Activated CD4-positive, alpha-beta T cell treated with anti-CD3 and anti-CD28 coated beads, Interleukin-2, Interleukin-4, amounts not matched to agents 100 ng/mL and 50 ng/mL, durations not matched to agents 16 hours and 8 hours (primary cell): Measurements from ENCODE around the gene ADSS2.
"Not testable (repeated sequence)": the region's sequence is repeated elsewhere in the genome, so short reads cannot be mapped to it uniquely, and the experiment has no call there.

ENCODE experiments used
- DNase-seq: peaks from one replicate; pipeline ENCODE4 v3.0.0-alpha.2; 2020; ENCODE audit warnings: low spot score

ADSS2 gene

GRCh38 chr1:244395965-244396364 is 55.7 kb downstream of the ADSS2 start:
- no peak for DNase-seq

DNA sequence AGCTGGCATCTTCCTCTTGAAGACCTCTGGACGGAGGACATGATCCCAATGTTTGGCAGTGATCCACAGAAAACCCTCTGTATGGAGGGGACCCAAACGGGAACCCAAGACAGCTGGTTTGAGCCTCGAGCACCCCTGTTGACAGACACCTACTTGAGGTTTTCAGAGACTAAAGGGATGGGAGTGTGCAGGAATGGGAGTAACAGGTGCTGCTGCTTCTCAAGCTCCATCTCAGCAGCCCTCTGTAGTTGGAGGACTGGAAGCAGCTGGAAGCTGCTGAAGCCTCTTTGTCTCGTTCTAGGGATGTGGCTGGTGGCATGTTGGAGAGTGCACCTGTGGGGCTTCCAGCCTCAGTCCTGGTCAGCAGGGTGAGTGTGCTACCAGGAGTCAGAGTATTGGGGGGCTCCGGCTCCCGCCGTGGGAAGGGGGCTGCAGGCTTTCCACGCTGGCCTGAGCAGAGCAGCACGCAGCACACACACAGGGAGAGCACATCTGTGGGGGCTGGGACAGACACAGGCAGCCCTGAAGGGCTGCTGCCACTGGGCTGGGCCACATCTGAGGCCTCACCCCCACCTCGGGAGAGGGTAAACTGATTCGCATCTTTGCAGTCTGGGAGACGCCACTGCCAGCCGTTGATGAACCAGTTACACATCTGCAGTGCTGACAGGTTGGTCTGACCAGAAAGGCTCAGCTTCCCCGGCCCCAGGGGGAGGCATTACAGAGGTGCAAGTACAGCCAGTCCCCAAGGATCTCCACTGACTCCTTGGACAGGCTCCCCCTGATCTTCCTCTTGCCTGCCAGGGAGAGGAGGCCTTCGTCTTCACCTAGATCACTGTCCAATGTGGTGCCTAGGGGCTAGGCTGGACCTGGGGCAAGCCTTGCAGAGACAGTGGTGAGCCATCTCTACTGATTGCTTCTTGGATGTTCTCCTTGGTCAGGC is 56.6 kb downstream of the ADSS2 start:
- DNase-seq = no peak

- no peak for DNase-seq
These were observed 57.4 kb downstream of the ADSS2 start for GRCh38 chr1:244394346-244394745.

- no peak for DNase-seq
These were observed 58.0 kb downstream of the ADSS2 start for GRCh38 chr1:244393604-244394176.

DNA sequence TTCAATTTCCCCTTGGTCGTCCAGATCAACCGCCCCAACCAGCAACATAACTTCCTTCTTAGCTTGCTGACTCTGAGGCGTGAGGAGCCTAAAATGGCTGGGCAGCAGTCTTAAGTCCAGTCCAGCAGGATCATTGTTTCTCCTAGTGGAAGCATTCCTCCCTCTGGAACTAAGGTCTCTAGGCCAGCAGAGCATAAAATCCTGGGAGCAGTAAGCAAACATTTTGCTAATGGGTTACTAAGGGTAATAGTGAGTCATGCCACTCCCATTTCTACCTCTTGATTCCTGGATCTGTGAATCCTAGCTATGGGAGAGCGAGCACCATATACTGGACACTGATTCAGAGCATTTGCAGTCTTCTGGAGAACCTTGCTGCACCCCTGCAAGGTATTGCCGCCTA is 59.9 kb downstream of the ADSS2 start:
- DNase-seq = no peak

DNA sequence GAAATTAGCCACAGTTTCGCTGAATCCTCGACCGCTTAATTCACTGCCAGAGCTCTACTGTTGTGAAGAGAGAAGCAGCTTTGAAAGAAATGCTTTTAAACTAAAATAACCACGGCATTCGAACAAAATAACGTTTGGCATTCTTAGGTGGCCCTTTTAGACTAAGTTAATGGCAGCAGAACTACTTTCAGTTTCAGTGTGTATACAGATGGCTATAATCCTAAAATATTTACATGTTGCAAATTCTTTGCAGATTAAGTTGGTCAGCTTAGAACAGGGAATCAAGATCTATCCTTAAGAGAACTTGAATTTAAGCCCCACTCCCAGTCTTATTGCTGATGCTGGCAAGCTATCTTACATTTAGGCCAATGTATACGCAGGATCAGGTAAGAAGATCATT is 62.7 kb downstream of the ADSS2 start:
- no peak for DNase-seq

DNA sequence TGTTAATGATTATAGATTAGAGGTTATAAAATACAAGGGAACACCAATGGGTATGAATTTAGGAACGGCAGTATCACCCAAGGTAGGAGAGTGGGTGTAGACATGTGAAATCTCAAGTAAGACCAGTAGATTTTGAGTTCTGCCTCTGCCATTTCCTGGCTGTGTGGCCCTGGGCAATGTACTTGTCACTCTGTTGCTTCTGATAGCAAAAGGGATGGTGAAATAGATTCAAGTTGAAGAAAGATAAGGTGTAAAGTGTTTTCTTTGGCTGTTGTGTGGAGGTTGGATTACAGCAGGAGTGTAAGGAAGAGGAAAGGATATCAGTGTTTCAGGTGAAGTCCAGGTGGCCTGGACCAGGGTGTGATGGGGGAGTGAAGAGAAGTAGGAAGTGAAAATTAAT is 64.3 kb downstream of the ADSS2 start:
- DNase-seq = no peak

GRCh38 chr1:244386595-244386994 is 65.1 kb downstream of the ADSS2 start:
- DNase-seq = no peak

DNA sequence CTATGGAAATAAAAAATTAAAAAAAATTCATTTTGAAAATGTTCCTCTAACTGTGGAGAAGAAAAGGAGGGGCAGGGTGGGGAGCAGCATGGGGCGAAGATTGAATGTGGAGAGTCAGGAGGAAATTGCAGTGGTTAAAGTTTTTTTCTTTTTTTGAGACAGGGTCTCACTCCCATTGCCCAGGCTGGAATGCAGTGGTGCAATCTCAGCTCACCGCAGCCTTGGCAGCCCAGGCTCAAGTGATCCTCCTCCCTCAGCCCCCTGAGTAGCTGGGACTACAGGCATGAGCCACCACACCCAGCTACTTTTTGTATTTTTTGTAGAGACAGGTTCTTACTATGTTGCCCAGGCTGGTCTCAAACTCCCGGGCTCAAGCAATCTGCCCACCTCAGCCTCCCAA is 67.6 kb downstream of the ADSS2 start:
- no peak for DNase-seq

- no peak for DNase-seq
These were observed 68.3 kb downstream of the ADSS2 start for GRCh38 chr1:244383278-244383884.

DNA sequence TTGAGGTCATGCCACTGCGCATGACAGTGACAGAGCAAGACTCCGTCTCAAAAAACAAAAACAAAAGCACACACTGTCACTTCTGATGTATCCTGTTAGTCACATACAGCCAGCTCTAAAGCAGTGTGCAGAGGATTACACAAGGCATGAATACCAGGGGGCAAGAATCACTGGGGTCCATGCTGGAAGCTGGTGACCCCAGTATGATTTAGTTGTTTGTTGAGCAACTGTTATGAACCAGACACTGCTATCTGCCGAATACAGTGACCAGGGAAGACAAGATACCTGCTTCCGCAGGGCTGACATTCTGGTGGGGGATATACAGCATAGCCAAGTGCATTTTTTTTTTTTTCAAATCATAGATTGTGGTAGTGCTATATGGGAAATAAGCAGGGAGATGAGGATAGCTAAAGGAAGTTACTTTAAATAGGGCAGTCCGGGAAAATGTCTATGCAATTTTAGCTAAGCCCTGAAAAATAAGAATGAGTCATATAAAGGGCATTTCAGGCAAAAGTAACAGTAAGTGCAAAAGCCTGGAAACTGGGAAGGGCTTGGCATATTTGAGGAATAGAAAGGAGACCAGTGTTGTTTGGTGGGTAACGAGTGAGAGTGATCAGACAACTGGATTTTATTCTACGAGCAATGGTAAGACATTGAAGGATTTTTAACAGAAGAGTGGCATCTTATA is 69.7 kb downstream of the ADSS2 start:
- no peak for DNase-seq

- DNase-seq = no peak
These were observed 75.6 kb downstream of the ADSS2 start for GRCh38 chr1:244376126-244376525.

- no peak for DNase-seq
These were observed 76.7 kb downstream of the ADSS2 start for GRCh38 chr1:244375051-244375450.

GRCh38 chr1:244374484-244374883 is 77.2 kb downstream of the ADSS2 start:
- not testable (repeated sequence) for DNase-seq

GRCh38 chr1:244371242-244372141 is 80.2 kb downstream of the ADSS2 start:
- no peak for DNase-seq

DNA sequence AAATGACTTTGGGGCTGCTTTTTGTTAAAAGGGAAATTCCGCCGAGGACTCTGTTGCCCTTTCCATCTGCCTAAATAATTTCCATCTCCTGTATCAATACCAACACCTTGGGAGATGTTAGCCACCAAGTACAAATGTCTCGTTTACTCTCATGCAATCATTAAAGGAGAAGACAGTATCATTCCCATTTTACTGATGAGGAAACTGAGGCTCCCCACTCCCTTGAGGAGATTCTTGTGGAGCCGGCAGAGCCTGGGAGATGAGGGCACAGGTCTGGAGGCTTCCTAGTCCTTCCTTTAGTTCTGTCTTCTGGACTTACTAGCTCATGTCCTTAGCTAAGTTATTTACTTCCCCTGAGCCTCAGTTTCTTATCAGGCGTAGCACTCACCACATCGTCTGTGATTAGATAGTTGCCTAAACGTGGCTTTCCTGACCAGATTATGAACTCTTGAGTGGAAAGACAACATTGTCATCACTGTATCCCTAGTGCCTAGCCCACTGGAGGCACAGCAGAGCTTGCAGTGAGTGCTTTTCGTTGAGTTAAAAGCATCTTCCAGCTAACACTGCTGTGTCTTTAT is 81.6 kb downstream of the ADSS2 start:
- no peak for DNase-seq

GRCh38 chr1:244369256-244370057 is 82.3 kb downstream of the ADSS2 start:
- DNase-seq = no peak

DNA sequence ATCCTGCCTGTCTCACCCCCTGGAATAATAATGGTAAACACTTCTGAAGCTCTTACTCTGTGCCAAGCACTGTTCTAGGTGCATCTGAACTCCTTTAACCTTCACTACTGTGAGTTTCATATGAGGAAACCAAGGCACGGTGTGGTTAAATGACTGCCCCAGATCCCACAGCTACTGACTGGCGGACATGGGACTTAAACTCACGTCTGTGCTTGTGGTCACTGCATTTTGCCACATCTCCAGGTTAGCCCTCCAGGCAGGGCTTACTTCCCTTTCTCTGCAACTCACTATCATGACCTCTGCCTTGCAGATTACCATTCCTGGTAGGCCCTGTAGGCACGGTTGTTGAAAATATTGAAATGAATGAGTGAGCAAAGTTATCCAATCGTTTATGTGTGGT is 83.4 kb downstream of the ADSS2 start:
- DNase-seq = no peak

DNA sequence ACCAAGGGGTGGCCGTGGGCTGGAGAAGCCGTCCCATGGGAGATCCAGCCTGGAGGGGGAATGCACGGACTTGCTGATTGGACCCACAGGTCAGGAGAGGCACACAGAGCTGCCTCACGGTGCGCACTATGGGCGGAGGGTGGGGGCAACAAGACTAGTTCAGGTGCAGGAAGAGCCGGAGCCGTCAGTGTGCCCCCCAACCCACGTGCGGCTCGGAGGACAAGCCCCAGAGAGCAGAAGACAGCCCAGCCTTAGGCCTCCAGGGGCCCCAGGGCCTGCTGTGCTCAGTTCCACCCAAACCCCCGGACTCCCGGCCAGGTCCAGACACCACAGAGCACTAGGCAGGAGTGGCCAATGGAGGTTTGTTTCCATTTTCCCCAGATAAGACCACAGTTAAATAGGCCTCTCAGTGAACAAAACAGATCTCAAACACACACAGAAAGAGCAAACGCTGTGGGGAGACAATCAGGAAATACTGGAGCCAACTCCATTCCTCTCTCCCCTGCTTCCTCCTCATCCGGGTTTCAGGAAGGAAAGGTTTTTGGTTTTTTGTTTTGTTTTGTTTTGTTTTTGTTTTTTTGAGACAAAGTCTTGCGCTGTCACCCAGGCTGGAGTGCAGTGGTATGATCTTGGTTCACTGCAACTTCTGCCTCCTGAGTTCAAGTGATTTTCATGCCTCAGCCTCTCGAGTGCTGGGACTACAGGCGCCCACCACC is 84.2 kb downstream of the ADSS2 start:
- no peak for DNase-seq

DNA sequence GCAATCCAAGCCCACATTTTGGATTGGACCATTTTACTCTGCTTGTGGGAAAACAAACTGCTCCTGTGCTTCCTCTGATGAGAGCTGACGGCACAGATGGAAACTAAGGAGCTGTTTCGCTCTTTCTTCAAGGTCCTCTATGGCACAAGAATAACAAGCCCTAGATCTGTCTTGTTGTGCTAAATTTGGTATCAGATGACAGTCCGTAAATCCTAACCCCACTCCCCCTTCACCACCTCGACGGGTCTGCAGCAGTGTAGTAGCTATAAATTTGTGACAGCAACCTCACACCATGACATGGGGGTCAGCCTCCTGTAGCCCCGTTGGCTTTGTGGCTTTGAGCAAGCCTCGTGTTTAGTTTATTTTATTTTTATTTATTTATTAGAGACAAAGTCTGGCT is 85.9 kb downstream of the ADSS2 start:
- DNase-seq = no peak
